GM19099 (cell line): ENCODE results near the gene HMSD.

ENCODE experiments used
- POLR2A ChIP-seq: IDR thresholded peaks from 3 replicates; pipeline ENCODE4 v1.6.1; 2011; ENCODE audit warnings: low read depth; ENCODE audit not compliant: insufficient read length; ENCODE audit errors: extremely low read depth

Gene HMSD

GRCh38 chr18:63940008-63940407, 9.1 kb upstream of the HMSD start:
- TF ChIP-seq POLR2A = no peak

- no peak for TF ChIP-seq POLR2A
These were observed 1.9 kb upstream of the HMSD start for GRCh38 chr18:63947051-63947790.

- TF ChIP-seq POLR2A = no peak
These were observed 2.2 kb downstream of the HMSD start for GRCh38 chr18:63951302-63951705.

DNA sequence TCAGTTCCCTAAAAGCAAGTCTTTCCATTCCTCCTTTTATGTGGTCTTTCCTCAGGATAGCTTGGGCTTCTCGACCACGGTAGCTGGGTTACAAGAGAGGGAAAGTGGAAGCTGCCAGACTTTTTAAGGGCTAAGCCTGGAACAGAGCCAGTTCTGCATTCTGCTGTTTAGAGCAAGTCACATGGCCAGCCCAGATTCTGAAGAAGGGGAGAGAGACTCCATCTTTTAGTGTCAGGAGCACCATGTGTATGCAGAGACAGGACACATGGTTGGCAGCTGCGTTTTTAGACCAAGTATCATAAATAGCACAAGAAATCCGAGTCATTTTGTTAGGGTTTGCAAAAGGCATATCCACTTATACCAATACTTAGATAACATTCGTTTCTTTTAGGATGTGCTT, 4.7 kb downstream of the HMSD start:
- TF ChIP-seq POLR2A = no peak

GRCh38 chr18:63956755-63957154, 7.7 kb downstream of the HMSD start:
- no peak for TF ChIP-seq POLR2A

- TF ChIP-seq POLR2A = no peak
These were observed 11.8 kb downstream of the HMSD start for GRCh38 chr18:63960891-63961290.

DNA sequence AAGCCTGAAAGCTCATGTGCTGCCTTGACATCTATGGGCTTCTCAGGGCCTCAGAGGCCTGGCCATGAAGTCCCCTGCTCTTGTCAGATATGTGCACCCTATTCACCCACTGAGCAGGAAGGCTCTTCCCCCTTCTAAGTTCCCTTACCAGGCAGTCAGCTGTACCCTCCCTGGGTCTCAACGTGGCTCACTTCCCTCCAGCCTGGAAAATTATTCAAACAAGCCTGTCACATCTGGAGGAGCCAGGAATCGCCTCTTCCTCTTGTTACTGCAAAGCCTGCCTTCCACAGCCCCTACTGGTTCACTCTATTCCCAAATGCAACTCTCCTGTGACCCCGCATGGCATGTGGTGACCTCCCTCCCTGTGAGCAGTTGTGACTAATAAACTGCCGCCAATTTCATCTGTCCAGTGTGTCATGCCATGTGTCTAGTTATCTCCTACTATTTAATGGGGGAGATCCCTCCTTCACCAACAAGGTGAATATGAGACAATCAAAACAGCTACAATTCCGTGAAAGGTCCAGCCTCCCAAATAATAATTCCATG, 12.4 kb downstream of the HMSD start:
- TF ChIP-seq POLR2A = no peak

- TF ChIP-seq POLR2A = no peak
These were observed 13.0 kb downstream of the HMSD start for GRCh38 chr18:63962137-63962536.

- TF ChIP-seq POLR2A = no peak
These were observed 14.6 kb downstream of the HMSD start for GRCh38 chr18:63963615-63964256.

DNA sequence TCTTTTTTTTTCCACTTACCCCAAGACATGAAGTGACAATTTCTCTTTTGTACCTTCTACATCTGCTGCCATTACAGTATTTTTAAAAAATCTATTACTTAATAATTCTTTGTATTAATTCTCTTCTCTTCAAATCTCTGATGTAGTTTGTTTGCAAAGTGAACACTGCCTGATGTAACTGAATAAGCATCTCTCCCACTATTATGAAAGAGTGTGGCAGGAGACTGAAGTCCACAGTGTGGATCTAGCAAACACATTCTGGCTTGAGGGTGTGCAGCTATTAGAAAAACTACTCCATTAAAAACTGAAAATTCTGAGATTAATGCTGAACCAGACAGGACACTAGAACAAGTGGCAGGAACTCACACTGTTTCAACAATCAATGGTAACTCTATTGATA, 15.8 kb downstream of the HMSD start:
- TF ChIP-seq POLR2A = no peak

- TF ChIP-seq POLR2A = no peak
These were observed 16.7 kb downstream of the HMSD start for GRCh38 chr18:63965716-63966330.

DNA sequence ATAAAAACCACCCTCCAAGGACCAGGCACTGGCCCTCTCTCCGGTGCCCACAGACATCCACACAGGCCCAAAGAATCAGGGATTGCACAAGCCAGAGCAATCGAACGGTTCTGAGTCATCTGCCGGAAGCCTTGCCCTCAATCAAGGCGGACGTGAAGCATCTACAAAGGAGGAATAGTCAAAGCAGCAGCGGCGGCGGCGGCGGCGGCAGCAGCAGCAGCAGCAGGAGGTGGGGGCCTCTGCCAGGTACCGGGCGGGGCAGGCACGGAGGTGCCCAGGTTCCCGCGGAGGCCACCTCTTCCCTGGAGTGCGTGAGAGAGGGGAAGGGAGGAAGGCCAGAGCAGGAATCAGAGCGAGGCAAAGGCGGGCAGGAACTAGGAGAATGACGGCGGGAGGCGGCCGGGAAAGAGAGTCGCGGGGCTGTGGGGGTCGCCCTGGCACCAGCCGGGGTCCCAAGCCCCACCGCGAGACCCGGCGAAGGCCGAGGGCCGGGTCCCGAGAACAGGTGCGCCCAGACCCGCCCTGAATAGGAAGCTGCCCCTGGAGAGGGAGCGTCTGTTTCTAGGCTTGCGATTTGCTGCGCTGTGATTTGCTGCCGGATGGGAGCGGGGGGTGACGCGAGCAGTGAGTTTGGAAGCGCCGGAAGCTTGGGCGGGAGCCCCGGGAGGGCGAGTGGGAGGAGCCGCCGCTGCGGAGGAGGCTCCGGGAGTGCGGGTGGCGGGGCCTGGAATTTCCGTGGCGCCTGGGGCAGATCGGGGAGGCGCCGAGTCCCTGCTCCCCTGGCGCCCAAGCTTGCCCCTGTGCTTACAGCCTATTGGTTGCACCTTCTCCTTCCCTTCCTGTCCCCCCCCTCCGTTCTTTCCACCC, 21.1 kb downstream of the HMSD start, which contains the start of gene SERPINB8:
Gene SERPINB8 (plus strand): TSS at position 140 of the 867 bp plus-strand sequence. CDS start 8,228 bp downstream, outside the sequence.
- peak; percentile 79 for TF ChIP-seq POLR2A

GRCh38 chr18:63970809-63971205, 21.7 kb downstream of the HMSD start:
- TF ChIP-seq POLR2A = no peak

- TF ChIP-seq POLR2A = peak; percentile 24
These were observed 22.4 kb downstream of the HMSD start for GRCh38 chr18:63971320-63972001.

DNA sequence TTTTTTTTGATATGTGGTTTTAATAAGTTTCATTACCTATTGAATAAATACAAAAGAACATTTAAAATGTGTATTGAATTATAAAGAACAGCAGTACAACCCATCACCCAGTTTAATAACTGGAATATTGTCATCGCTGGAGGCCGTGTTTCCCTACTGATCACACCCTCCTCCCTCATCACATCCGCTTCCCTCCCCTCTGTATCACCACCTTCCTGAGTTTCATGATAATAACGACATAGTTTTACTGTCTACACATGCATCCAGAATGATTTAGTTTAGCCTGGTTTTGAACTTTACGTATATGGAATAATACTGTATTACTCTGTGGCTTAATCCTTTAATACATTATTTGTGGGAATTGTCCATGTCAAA, 22.9 kb downstream of the HMSD start:
- no peak for TF ChIP-seq POLR2A

DNA sequence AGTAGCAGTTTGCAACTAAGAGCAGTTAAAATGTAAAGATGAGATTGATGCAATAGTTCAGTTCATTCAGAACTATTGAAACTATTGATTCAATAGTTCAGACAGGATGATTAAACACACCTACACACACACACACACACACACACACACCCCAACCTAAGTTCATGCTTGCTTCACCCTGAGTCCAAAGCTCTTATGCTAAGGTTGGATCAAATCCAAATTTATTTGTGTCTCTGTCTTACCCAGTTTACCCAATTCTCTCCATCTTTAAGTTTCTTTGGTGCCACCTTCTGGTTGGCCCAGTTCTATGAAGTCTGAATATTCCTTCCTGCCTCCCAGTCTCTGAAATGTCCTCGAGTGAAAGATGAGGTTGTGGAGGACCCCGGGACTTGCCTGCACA, 25.9 kb downstream of the HMSD start:
- no peak for TF ChIP-seq POLR2A
